K562 (cell line): ENCODE data around the gene EMC10. TPM values are rescaled to one million over a fixed set of nuclear protein-coding genes. Genes with fewer than 3 reads are reported as not detected.

Experiments
- polyA plus RNA-seq, 8 experiments: library from polyadenylated mRNA; depleted of rRNA in 4 of 8; stranded (reverse) in 5 of 8; unstranded in 3 of 8; fragments of >200 nt; fragmentation: Nextera tagmentation in 2 of 8; fragmentation: Illumina TruSeq in 1 of 8; extraction: Ambion mirVana in 2 of 8; extraction: Trizol in 1 of 8; gene quantifications; 2 replicates each; pipeline versions ENCODE4 v1.2.1 to v1.2.3, GENCODE V29; 2011 to 2014; ENCODE audit warnings: inconsistent platforms in 1 of 8, missing spikeins in 1 of 8
- total RNA-seq, 7 experiments: library from RNA; depleted of rRNA in 6 of 7; stranded (reverse); fragments of >200 nt in 6 of 7; fragmentation: Illumina TruSeq in 2 of 7; extraction: Trizol in 2 of 7; gene quantifications; 2 replicates each; pipeline versions ENCODE4 v1.2.1 to v1.2.3, GENCODE V29; 2011 to 2021; ENCODE audit warnings: low replicate concordance in 1 of 7

EMC10 gene
- total and polyA plus RNA-seq, 9 of the 15 experiments (the other 6 are each of a cell fraction or from before 2014, with no cell fraction given) = 1.4 to 46.0 (median 13.1) TPM

Other genes with a start within 250 kb of the EMC10 start
Only the 7 nearest of the 14 such genes appear.
- 258 and 338 TPM in 2 replicates for gene POLD1, start 92.2 kb upstream of the EMC10 start, total RNA-seq (2014; rRNA removed)
- 15.3 and 28.3 TPM in 2 replicates for gene POLD1, start 92.2 kb upstream of the EMC10 start, total RNA-seq (2014; rRNA removed; fragmentation: Illumina TruSeq; extraction: Trizol)
- 89.4 and 95.2 TPM in 2 replicates for gene POLD1, start 92.2 kb upstream of the EMC10 start, total RNA-seq (2015; rRNA removed; fragmentation: Illumina TruSeq; extraction: Trizol)
- gene POLD1, start 92.2 kb upstream of the EMC10 start, total RNA-seq (2021) = 296 and 312 TPM in 2 replicates
- gene POLD1, start 92.2 kb upstream of the EMC10 start, polyA plus RNA-seq (2011; rRNA removed) = 45.2 and 88.6 TPM in 2 replicates
- gene POLD1, start 92.2 kb upstream of the EMC10 start, polyA plus RNA-seq (2014; fragmentation: Illumina TruSeq; extraction: Trizol) = 47.8 and 97.9 TPM in 2 replicates
- gene POLD1, start 92.2 kb upstream of the EMC10 start, polyA plus RNA-seq (2014; fragmentation: Nextera tagmentation; extraction: Ambion mirVana) = 1 to 10 TPM; 1.3 to 6.4 TPM
- gene POLD1, start 92.2 kb upstream of the EMC10 start, polyA plus RNA-seq (2014; rRNA removed) = 161 and 163 TPM in 2 replicates
- gene SPIB, start 57.6 kb upstream of the EMC10 start, total RNA-seq (2014; rRNA removed) = 0.33 and 0.45 TPM in 2 replicates
- 0.22 and 0.25 TPM in 2 replicates for gene SPIB, start 57.6 kb upstream of the EMC10 start, total RNA-seq (2014; rRNA removed; fragmentation: Illumina TruSeq; extraction: Trizol)
- gene SPIB, start 57.6 kb upstream of the EMC10 start, total RNA-seq (2015; rRNA removed; fragmentation: Illumina TruSeq; extraction: Trizol) = 0.40 and 0.45 TPM in 2 replicates
- gene SPIB, start 57.6 kb upstream of the EMC10 start, total RNA-seq (2021) = 1.0 and 1.3 TPM in 2 replicates
- 0.46 and 0.60 TPM in 2 replicates for gene SPIB, start 57.6 kb upstream of the EMC10 start, polyA plus RNA-seq (2011; rRNA removed)
- 0.24 and 0.76 TPM in 2 replicates for gene SPIB, start 57.6 kb upstream of the EMC10 start, polyA plus RNA-seq (2014; fragmentation: Illumina TruSeq; extraction: Trizol)
- under 1 TPM in 1 of 2 experiments, not detected in 1; 0.06 TPM for gene SPIB, start 57.6 kb upstream of the EMC10 start, polyA plus RNA-seq (2014; fragmentation: Nextera tagmentation; extraction: Ambion mirVana)
- 0.53 and 0.92 TPM in 2 replicates for gene SPIB, start 57.6 kb upstream of the EMC10 start, polyA plus RNA-seq (2014; rRNA removed)
- not detected in 2 replicates for gene MYBPC2, start 43.6 kb upstream of the EMC10 start, total RNA-seq (2014; rRNA removed)
- gene MYBPC2, start 43.6 kb upstream of the EMC10 start, total RNA-seq (2014; rRNA removed; fragmentation: Illumina TruSeq; extraction: Trizol) = not detected in 2 replicates
- not detected in 2 replicates for gene MYBPC2, start 43.6 kb upstream of the EMC10 start, total RNA-seq (2015; rRNA removed; fragmentation: Illumina TruSeq; extraction: Trizol)
- 0.04 TPM in 1 of 2 replicates, not detected in the other for gene MYBPC2, start 43.6 kb upstream of the EMC10 start, total RNA-seq (2021)
- gene MYBPC2, start 43.6 kb upstream of the EMC10 start, polyA plus RNA-seq (2011; rRNA removed) = 0.14 and 0.19 TPM in 2 replicates
- gene MYBPC2, start 43.6 kb upstream of the EMC10 start, polyA plus RNA-seq (2014; fragmentation: Illumina TruSeq; extraction: Trizol) = not detected in 2 replicates
- not detected for gene MYBPC2, start 43.6 kb upstream of the EMC10 start, polyA plus RNA-seq (2014; fragmentation: Nextera tagmentation; extraction: Ambion mirVana)
- gene MYBPC2, start 43.6 kb upstream of the EMC10 start, polyA plus RNA-seq (2014; rRNA removed) = 0.01 TPM in 1 of 2 replicates, not detected in the other
- gene GARIN5A, start 341 bp downstream of the EMC10 start, total RNA-seq (2014; rRNA removed) = 0.23 and 0.33 TPM in 2 replicates
- not detected in 2 replicates for gene GARIN5A, start 341 bp downstream of the EMC10 start, total RNA-seq (2014; rRNA removed; fragmentation: Illumina TruSeq; extraction: Trizol)
- gene GARIN5A, start 341 bp downstream of the EMC10 start, total RNA-seq (2015; rRNA removed; fragmentation: Illumina TruSeq; extraction: Trizol) = 0.47 TPM in 1 of 2 replicates, not detected in the other
- 0.31 and 0.82 TPM in 2 replicates for gene GARIN5A, start 341 bp downstream of the EMC10 start, total RNA-seq (2021)
- 0.10 and 0.26 TPM in 2 replicates for gene GARIN5A, start 341 bp downstream of the EMC10 start, polyA plus RNA-seq (2011; rRNA removed)
- 0.57 and 0.59 TPM in 2 replicates for gene GARIN5A, start 341 bp downstream of the EMC10 start, polyA plus RNA-seq (2014; fragmentation: Illumina TruSeq; extraction: Trizol)
- under 1 TPM in 1 of 2 experiments, not detected in 1; 0.13 TPM for gene GARIN5A, start 341 bp downstream of the EMC10 start, polyA plus RNA-seq (2014; fragmentation: Nextera tagmentation; extraction: Ambion mirVana)
- gene GARIN5A, start 341 bp downstream of the EMC10 start, polyA plus RNA-seq (2014; rRNA removed) = 0.16 and 0.17 TPM in 2 replicates
- gene JOSD2, start 34.7 kb downstream of the EMC10 start, total RNA-seq (2014; rRNA removed) = 12.0 and 15.5 TPM in 2 replicates
- gene JOSD2, start 34.7 kb downstream of the EMC10 start, total RNA-seq (2014; rRNA removed; fragmentation: Illumina TruSeq; extraction: Trizol) = 0.55 and 0.61 TPM in 2 replicates
- gene JOSD2, start 34.7 kb downstream of the EMC10 start, total RNA-seq (2015; rRNA removed; fragmentation: Illumina TruSeq; extraction: Trizol) = 3.1 and 4.5 TPM in 2 replicates
- 13.6 and 17.8 TPM in 2 replicates for gene JOSD2, start 34.7 kb downstream of the EMC10 start, total RNA-seq (2021)
- 3.3 and 3.8 TPM in 2 replicates for gene JOSD2, start 34.7 kb downstream of the EMC10 start, polyA plus RNA-seq (2011; rRNA removed)
- gene JOSD2, start 34.7 kb downstream of the EMC10 start, polyA plus RNA-seq (2014; fragmentation: Illumina TruSeq; extraction: Trizol) = 1.3 and 3.3 TPM in 2 replicates
- gene JOSD2, start 34.7 kb downstream of the EMC10 start, polyA plus RNA-seq (2014; fragmentation: Nextera tagmentation; extraction: Ambion mirVana) = under 1 TPM; 0.06 to 0.95 TPM
- gene JOSD2, start 34.7 kb downstream of the EMC10 start, polyA plus RNA-seq (2014; rRNA removed) = 12.5 and 14.4 TPM in 2 replicates
- not detected in 2 replicates for gene ASPDH, start 37.4 kb downstream of the EMC10 start, total RNA-seq (2014; rRNA removed)
- gene ASPDH, start 37.4 kb downstream of the EMC10 start, total RNA-seq (2014; rRNA removed; fragmentation: Illumina TruSeq; extraction: Trizol) = not detected in 2 replicates
- gene ASPDH, start 37.4 kb downstream of the EMC10 start, total RNA-seq (2015; rRNA removed; fragmentation: Illumina TruSeq; extraction: Trizol) = not detected in 2 replicates
- gene ASPDH, start 37.4 kb downstream of the EMC10 start, total RNA-seq (2021) = not detected in 2 replicates
- gene ASPDH, start 37.4 kb downstream of the EMC10 start, polyA plus RNA-seq (2011; rRNA removed) = not detected in 2 replicates
- gene ASPDH, start 37.4 kb downstream of the EMC10 start, polyA plus RNA-seq (2014; fragmentation: Illumina TruSeq; extraction: Trizol) = not detected in 2 replicates
- not detected for gene ASPDH, start 37.4 kb downstream of the EMC10 start, polyA plus RNA-seq (2014; fragmentation: Nextera tagmentation; extraction: Ambion mirVana)
- not detected in 2 replicates for gene ASPDH, start 37.4 kb downstream of the EMC10 start, polyA plus RNA-seq (2014; rRNA removed)
- gene LRRC4B, start 91.9 kb downstream of the EMC10 start, total RNA-seq (2014; rRNA removed) = 2.9 TPM in 2 replicates
- gene LRRC4B, start 91.9 kb downstream of the EMC10 start, total RNA-seq (2014; rRNA removed; fragmentation: Illumina TruSeq; extraction: Trizol) = 0.10 and 0.18 TPM in 2 replicates
- gene LRRC4B, start 91.9 kb downstream of the EMC10 start, total RNA-seq (2015; rRNA removed; fragmentation: Illumina TruSeq; extraction: Trizol) = 1.1 TPM in 2 replicates
- 9.5 and 9.6 TPM in 2 replicates for gene LRRC4B, start 91.9 kb downstream of the EMC10 start, total RNA-seq (2021)
- 3.0 and 4.0 TPM in 2 replicates for gene LRRC4B, start 91.9 kb downstream of the EMC10 start, polyA plus RNA-seq (2011; rRNA removed)
- gene LRRC4B, start 91.9 kb downstream of the EMC10 start, polyA plus RNA-seq (2014; fragmentation: Illumina TruSeq; extraction: Trizol) = 0.21 and 2.7 TPM in 2 replicates
- not detected for gene LRRC4B, start 91.9 kb downstream of the EMC10 start, polyA plus RNA-seq (2014; fragmentation: Nextera tagmentation; extraction: Ambion mirVana)
- gene LRRC4B, start 91.9 kb downstream of the EMC10 start, polyA plus RNA-seq (2014; rRNA removed) = 2.0 and 3.1 TPM in 2 replicates